SU-DHL-6 (cell line): Measurements from ENCODE around the gene PKNOX2.

Source experiments
- H2AFZ ChIP-seq: fragments of 200-600 bp; sonication (generic); 2 replicates; pipeline ENCODE4 v1.6.1; 2014; ENCODE audit warnings: low read depth, mild to moderate bottlenecking, moderate library complexity, mixed read lengths, antibody characterized with exemption, low read length; ENCODE audit not compliant: severe bottlenecking
- H3F3A ChIP-seq: fragments of 200-600 bp; shearing (Covaris generic); 2 replicates; pipeline ENCODE4 v1.6.0; 2016; ENCODE audit warnings: antibody characterized with exemption, mild to moderate bottlenecking; ENCODE audit not compliant: insufficient read depth
- H3K27ac ChIP-seq: fragments of 200-600 bp; sonication (generic); 2 replicates; pipeline ENCODE4 v1.5.1; 2016; ENCODE audit warnings: low read depth, mild to moderate bottlenecking, low read length, moderate library complexity, mixed read lengths
- H3K27me3 ChIP-seq: fragments of 200-600 bp; sonication (generic), shearing (Covaris generic); 2 replicates; pipeline ENCODE4 v1.6.0; 2014; ENCODE audit warnings: mild to moderate bottlenecking, low read length
- H3K36me3 ChIP-seq: fragments of 200-600 bp; sonication (generic); 2 replicates; pipeline ENCODE4 v1.6.1; 2014; ENCODE audit warnings: mild to moderate bottlenecking, low read length, mixed read lengths
- H3K4me2 ChIP-seq: fragments of 300-600, 200-600 bp; shearing (Covaris generic), sonication (generic); 2 replicates; pipeline ENCODE4 v1.6.0; 2014; ENCODE audit warnings: low read length, low read depth, mild to moderate bottlenecking; ENCODE audit not compliant: poor library complexity, severe bottlenecking
- H3K4me3 ChIP-seq: fragments of 200-600 bp; sonication (generic); 2 replicates; pipeline ENCODE4 v1.5.1; 2014; ENCODE audit warnings: antibody characterized with exemption, low read length, mild to moderate bottlenecking, mixed read lengths; ENCODE audit not compliant: insufficient read depth, poor library complexity, severe bottlenecking
- H3K79me2 ChIP-seq: fragments of 200-600 bp; sonication (generic); 2 replicates; pipeline ENCODE4 v1.6.1; 2014; ENCODE audit warnings: mild to moderate bottlenecking, low read length, moderate library complexity; ENCODE audit not compliant: insufficient read depth
- H3K9ac ChIP-seq: fragments of 200-600 bp; sonication (generic); 2 replicates; pipeline ENCODE4 v1.7.0; 2014; ENCODE audit warnings: mild to moderate bottlenecking, low read length
- H3K9me2 ChIP-seq: fragments of 200-600 bp; sonication (generic); replicated peaks from 2 replicates; pipeline ENCODE4 v1.6.1; 2014; ENCODE audit warnings: low read length; ENCODE audit not compliant: insufficient read depth
- H3K9me3 ChIP-seq: fragments of 200-600 bp; sonication (generic); 2 replicates; pipeline ENCODE4 v1.6.1; 2014; ENCODE audit warnings: low read length, mixed read lengths; ENCODE audit not compliant: insufficient read depth
- H4K20me1 ChIP-seq: fragments of 200-600 bp; sonication (generic); 2 replicates; pipeline ENCODE4 v1.6.1; 2014; ENCODE audit warnings: low read depth, mild to moderate bottlenecking, antibody characterized with exemption, low read length, moderate library complexity, mixed read lengths
- EZH2phosphoT487 ChIP-seq: fragments of 200-600 bp; sonication (generic), shearing (Covaris generic); conservative IDR thresholded peaks from 2 replicates; pipeline ENCODE4 v1.6.1; 2018; ENCODE audit warnings: mild to moderate bottlenecking, antibody characterized with exemption, low read length, moderate library complexity, mixed read lengths
- TF ChIP-seq, protein P1 (sequence below): fragments of 200-600 bp; sonication (generic); IDR thresholded peaks from one replicate; pipeline ENCODE4 v1.5.1; 2017; ENCODE audit warnings: antibody characterized with exemption, mild to moderate bottlenecking, low read length, moderate library complexity; ENCODE audit not compliant: insufficient read depth, poor library complexity, severe bottlenecking

PKNOX2 gene

DNA sequence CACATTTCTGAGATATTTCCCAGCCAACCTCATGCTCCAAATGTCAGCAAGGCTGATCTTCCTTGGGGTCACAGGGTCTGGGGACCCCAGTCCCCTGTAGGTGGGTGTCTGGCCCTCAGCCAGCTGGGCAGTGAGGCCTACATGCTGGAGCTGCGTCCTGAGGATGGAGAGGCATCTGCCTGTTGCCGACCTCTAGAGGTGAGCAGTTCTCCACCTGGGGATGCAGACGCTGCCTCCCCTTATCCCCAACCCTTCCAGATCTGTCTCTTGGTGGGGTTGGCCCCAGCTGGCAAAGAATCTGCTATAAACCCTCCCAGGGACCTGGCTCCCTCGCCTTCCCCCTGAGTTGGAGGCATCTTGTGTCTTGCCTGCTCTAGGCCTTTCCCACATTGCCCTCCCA is 79.6 kb downstream of the PKNOX2 start:
- H3K27me3 ChIP-seq, result no peaks in the 10 kb centered on the region
- no peaks in the 10 kb centered on the region for H4K20me1 ChIP-seq
- no peak overlapping the region for H3K4me2 ChIP-seq
- H3K27ac ChIP-seq, result no peak overlapping the region
- no peak overlapping the region for H2AFZ ChIP-seq
- no peak overlapping the region for H3K4me3 ChIP-seq
- no peaks in the 10 kb centered on the region for H3K79me2 ChIP-seq
- no peaks in the 10 kb centered on the region for H3K36me3 ChIP-seq
- H3F3A ChIP-seq, result no peaks in the 10 kb centered on the region
- H3K9me2 ChIP-seq, result no peaks in the 10 kb centered on the region
- no peak overlapping the region for H3K9ac ChIP-seq
- TF ChIP-seq, protein P1, sequence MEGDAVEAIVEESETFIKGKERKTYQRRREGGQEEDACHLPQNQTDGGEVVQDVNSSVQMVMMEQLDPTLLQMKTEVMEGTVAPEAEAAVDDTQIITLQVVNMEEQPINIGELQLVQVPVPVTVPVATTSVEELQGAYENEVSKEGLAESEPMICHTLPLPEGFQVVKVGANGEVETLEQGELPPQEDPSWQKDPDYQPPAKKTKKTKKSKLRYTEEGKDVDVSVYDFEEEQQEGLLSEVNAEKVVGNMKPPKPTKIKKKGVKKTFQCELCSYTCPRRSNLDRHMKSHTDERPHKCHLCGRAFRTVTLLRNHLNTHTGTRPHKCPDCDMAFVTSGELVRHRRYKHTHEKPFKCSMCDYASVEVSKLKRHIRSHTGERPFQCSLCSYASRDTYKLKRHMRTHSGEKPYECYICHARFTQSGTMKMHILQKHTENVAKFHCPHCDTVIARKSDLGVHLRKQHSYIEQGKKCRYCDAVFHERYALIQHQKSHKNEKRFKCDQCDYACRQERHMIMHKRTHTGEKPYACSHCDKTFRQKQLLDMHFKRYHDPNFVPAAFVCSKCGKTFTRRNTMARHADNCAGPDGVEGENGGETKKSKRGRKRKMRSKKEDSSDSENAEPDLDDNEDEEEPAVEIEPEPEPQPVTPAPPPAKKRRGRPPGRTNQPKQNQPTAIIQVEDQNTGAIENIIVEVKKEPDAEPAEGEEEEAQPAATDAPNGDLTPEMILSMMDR, result no peak
- no peak for TF ChIP-seq EZH2phosphoT487
- no peaks in the 10 kb centered on the region for H3K9me3 ChIP-seq

DNA sequence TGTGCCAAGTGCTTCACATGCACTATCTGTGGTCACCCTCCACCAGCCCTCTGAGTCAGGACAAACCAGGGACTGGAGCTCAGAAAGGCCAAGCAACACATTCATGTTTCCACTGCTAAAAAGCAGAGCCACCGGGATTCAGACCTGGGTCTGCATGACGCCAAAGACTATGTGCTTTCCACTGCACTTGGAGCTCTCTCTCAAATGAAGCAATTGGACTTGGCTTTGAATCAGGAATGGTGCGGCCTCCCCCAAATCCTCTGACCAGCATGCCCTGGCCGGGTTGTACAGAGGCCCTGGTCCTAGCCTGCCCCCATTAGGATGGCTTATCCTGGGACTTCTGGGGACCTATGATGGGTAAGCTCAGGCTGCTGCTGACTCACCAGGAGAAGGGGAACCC is 80.7 kb downstream of the PKNOX2 start:
- Histone ChIP-seq H3K79me2 (no peaks in the 10 kb centered on the region), H3K27ac (no peak overlapping the region), H3K4me2 (no peak overlapping the region), H3K36me3 (no peaks in the 10 kb centered on the region), H3K9me3 (no peaks in the 10 kb centered on the region), H3K27me3 (no peaks in the 10 kb centered on the region), H3F3A (no peaks in the 10 kb centered on the region), H3K4me3 (no peak overlapping the region), H4K20me1 (no peaks in the 10 kb centered on the region), H2AFZ (no peak overlapping the region), H3K9ac (no peak overlapping the region), H3K9me2 (no peaks in the 10 kb centered on the region)
- TF ChIP-seq, protein P1, result no peak
- no peak for TF ChIP-seq EZH2phosphoT487

DNA sequence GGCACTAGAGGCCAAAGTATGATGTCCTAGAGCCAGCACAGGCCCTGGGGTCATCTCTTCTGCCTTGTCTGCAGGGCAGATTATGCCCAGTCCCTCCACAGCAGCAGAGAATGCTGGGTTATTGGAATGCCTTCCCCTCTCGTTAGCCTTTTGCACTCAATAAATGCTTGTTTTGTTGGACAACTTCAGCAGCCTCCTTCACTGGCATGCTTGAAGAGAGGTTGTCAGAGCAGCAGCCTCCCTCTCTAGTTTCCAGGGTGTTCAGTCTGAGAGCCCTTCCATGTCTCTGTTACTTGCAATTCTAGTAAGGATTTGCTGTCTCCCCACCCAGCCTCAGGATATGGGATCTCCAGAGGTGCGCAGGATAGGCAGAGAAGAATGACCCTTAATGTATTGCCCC is 82.9 kb downstream of the PKNOX2 start:
- Histone ChIP-seq H3K9me3 (no peaks in the 10 kb centered on the region), H3K27ac (no peak overlapping the region), H3K36me3 (no peaks in the 10 kb centered on the region), H3K9ac (no peak overlapping the region), H3K9me2 (no peaks in the 10 kb centered on the region), H3K4me2 (no peak overlapping the region), H3K27me3 (no peaks in the 10 kb centered on the region), H3K79me2 (no peaks in the 10 kb centered on the region), H3K4me3 (no peak overlapping the region), H4K20me1 (no peaks in the 10 kb centered on the region), H3F3A (no peaks in the 10 kb centered on the region), H2AFZ (no peak overlapping the region)
- no peak for TF ChIP-seq EZH2phosphoT487
- TF ChIP-seq, protein P1, result no peak
